H1 (cell line): Measurements from ENCODE around the gene GALNT15. TPM values are rescaled to one million over a fixed set of nuclear protein-coding genes. Genes with fewer than 3 reads are reported as not detected.

Experiments used
- ATF2 ChIP-seq: IDR thresholded peaks from 2 replicates; pipeline ENCODE4 v1.6.1; 2012; ENCODE audit warnings: low read length, inconsistent platforms
- POU5F1 ChIP-seq: IDR thresholded peaks from 2 replicates; pipeline ENCODE4 v1.6.1; 2011; ENCODE audit warnings: low read depth, mild to moderate bottlenecking, low read length, moderate library complexity
- polyA plus RNA-seq, 7 experiments: library from polyadenylated mRNA; depleted of rRNA in 3 of 7; stranded (reverse) in 5 of 7; unstranded in 2 of 7; fragments of >200 nt in 5 of 7; fragments of 200-250 nt in 2 of 7; gene quantifications; 1 replicate in 5 of 7; 2 replicates in 1 of 7; 4 replicates in 1 of 7; pipeline versions ENCODE4 v1.2.1 to v1.2.3, GENCODE V29; 2011 to 2013; ENCODE audit warnings: missing spikeins in 2 of 7, mixed read lengths in 2 of 7
- total RNA-seq: library from RNA; stranded (reverse); fragmentation: NEBNext Ultra II Directional; extraction: Animal tissue kit (Norgen Biotek cat#: 25700); gene quantifications from 2 replicates; pipeline ENCODE4 v1.2.1, GENCODE V29; 2021
- TF ChIP-seq, protein P1 (sequence below): fragments of 300-600 bp; sonication (generic); IDR thresholded peaks from 2 replicates; pipeline ENCODE4 v1.7.1; 2012; ENCODE audit warnings: low read length, moderate library complexity, mild to moderate bottlenecking, inconsistent platforms; ENCODE audit not compliant: insufficient replicate concordance

Gene GALNT15
- total and polyA plus RNA-seq, 2 of the 8 experiments (the other 6 are each of a cell fraction or from before 2014, with no cell fraction given) = 0.02 TPM; not detected in 1

GRCh38 chr3:16234281-16234680 lies 59.8 kb downstream of the GALNT15 start (continued):
- TF ChIP-seq ATF2 (no peak), POU5F1 (no peak)
- TF ChIP-seq, protein P1, sequence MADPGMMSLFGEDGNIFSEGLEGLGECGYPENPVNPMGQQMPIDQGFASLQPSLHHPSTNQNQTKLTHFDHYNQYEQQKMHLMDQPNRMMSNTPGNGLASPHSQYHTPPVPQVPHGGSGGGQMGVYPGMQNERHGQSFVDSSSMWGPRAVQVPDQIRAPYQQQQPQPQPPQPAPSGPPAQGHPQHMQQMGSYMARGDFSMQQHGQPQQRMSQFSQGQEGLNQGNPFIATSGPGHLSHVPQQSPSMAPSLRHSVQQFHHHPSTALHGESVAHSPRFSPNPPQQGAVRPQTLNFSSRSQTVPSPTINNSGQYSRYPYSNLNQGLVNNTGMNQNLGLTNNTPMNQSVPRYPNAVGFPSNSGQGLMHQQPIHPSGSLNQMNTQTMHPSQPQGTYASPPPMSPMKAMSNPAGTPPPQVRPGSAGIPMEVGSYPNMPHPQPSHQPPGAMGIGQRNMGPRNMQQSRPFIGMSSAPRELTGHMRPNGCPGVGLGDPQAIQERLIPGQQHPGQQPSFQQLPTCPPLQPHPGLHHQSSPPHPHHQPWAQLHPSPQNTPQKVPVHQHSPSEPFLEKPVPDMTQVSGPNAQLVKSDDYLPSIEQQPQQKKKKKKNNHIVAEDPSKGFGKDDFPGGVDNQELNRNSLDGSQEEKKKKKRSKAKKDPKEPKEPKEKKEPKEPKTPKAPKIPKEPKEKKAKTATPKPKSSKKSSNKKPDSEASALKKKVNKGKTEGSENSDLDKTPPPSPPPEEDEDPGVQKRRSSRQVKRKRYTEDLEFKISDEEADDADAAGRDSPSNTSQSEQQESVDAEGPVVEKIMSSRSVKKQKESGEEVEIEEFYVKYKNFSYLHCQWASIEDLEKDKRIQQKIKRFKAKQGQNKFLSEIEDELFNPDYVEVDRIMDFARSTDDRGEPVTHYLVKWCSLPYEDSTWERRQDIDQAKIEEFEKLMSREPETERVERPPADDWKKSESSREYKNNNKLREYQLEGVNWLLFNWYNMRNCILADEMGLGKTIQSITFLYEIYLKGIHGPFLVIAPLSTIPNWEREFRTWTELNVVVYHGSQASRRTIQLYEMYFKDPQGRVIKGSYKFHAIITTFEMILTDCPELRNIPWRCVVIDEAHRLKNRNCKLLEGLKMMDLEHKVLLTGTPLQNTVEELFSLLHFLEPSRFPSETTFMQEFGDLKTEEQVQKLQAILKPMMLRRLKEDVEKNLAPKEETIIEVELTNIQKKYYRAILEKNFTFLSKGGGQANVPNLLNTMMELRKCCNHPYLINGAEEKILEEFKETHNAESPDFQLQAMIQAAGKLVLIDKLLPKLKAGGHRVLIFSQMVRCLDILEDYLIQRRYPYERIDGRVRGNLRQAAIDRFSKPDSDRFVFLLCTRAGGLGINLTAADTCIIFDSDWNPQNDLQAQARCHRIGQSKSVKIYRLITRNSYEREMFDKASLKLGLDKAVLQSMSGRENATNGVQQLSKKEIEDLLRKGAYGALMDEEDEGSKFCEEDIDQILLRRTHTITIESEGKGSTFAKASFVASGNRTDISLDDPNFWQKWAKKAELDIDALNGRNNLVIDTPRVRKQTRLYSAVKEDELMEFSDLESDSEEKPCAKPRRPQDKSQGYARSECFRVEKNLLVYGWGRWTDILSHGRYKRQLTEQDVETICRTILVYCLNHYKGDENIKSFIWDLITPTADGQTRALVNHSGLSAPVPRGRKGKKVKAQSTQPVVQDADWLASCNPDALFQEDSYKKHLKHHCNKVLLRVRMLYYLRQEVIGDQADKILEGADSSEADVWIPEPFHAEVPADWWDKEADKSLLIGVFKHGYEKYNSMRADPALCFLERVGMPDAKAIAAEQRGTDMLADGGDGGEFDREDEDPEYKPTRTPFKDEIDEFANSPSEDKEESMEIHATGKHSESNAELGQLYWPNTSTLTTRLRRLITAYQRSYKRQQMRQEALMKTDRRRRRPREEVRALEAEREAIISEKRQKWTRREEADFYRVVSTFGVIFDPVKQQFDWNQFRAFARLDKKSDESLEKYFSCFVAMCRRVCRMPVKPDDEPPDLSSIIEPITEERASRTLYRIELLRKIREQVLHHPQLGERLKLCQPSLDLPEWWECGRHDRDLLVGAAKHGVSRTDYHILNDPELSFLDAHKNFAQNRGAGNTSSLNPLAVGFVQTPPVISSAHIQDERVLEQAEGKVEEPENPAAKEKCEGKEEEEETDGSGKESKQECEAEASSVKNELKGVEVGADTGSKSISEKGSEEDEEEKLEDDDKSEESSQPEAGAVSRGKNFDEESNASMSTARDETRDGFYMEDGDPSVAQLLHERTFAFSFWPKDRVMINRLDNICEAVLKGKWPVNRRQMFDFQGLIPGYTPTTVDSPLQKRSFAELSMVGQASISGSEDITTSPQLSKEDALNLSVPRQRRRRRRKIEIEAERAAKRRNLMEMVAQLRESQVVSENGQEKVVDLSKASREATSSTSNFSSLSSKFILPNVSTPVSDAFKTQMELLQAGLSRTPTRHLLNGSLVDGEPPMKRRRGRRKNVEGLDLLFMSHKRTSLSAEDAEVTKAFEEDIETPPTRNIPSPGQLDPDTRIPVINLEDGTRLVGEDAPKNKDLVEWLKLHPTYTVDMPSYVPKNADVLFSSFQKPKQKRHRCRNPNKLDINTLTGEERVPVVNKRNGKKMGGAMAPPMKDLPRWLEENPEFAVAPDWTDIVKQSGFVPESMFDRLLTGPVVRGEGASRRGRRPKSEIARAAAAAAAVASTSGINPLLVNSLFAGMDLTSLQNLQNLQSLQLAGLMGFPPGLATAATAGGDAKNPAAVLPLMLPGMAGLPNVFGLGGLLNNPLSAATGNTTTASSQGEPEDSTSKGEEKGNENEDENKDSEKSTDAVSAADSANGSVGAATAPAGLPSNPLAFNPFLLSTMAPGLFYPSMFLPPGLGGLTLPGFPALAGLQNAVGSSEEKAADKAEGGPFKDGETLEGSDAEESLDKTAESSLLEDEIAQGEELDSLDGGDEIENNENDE = no peak
